Duodenal mucosa (tissue), 2 donors: ENCODE results near the gene DUSP1.

ENCODE experiments used
- H3K27ac ChIP-seq: one replicate; pipeline ENCODE4 v1.7.0; 2013; ENCODE audit warnings: low read depth, low read length
- H3K27me3 ChIP-seq, 2 donors: one replicate each; pipeline ENCODE4 v1.7.0; 2013; ENCODE audit warnings: low read length in 2 of 2, control low read depth in 1 of 2; ENCODE audit not compliant: insufficient read depth in 2 of 2, control insufficient read depth in 1 of 2
- H3K36me3 ChIP-seq, 2 donors: one replicate each; pipeline ENCODE4 v1.7.0; 2013; ENCODE audit warnings: low read length in 2 of 2, control low read depth in 1 of 2; ENCODE audit not compliant: insufficient read depth in 2 of 2, control insufficient read depth in 1 of 2
- H3K4me1 ChIP-seq, 2 donors: one replicate each; pipeline ENCODE4 v1.7.0; 2013; ENCODE audit warnings: low read length in 2 of 2, control low read depth in 1 of 2; ENCODE audit not compliant: insufficient read depth in 2 of 2, control insufficient read depth in 1 of 2
- H3K4me3 ChIP-seq, 2 donors: one replicate each; pipeline ENCODE4 v1.7.0; 2013; ENCODE audit warnings: low read length in 2 of 2, low read depth in 1 of 2
- H3K9ac ChIP-seq, 2 donors: one replicate each; pipeline ENCODE4 v1.7.0; 2013; ENCODE audit warnings: low read length in 2 of 2, low read depth in 1 of 2
- H3K9me3 ChIP-seq, 2 donors: one replicate each; pipeline ENCODE4 v1.7.0; 2013; ENCODE audit warnings: low read length in 2 of 2, control low read depth in 1 of 2; ENCODE audit not compliant: control insufficient read depth in 1 of 2

DUSP1 gene

DNA sequence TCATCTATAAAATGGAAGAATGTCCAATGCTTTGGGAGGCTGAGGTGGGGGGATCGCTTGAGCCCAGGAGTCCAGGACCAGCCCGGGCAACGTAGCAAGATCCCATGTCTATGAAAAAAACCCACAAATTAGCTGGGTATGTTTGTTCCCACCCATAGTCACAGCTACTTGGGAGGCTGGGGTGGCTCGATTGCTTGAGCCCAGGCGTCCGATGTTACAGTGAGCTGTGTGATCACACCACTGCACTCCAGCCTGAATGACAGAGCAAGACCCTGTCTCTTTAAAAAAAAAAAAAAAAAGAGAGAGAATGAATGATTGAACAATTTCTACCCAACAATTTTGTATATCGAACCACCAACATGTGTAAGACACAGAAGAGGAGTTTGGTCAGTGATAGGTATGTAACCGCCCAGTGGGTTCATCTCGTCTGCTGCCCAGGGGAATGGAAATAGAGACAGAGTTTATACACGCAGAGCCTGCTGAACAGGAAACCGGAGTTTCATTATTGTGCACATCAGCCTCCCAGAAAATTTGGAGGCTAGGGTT lies 36.8 kb upstream of the DUSP1 start:
- no peaks in the 10 kb centered on the region for H3K36me3 ChIP-seq
- peak overlapping the region; percentile 71 to 77 for H3K9ac ChIP-seq
- peaks cover 5 to 6% of the 10 kb centered on the region in 2 donors for H3K4me1 ChIP-seq
- H3K27ac ChIP-seq, result peak overlapping the region; percentile 70
- peaks cover 0 to 4% of the 10 kb centered on the region in 2 donors for H3K9me3 ChIP-seq
- H3K27me3 ChIP-seq, result no peaks in the 10 kb centered on the region
- peak overlapping the region; percentile 50 to 61 for H3K4me3 ChIP-seq

DNA sequence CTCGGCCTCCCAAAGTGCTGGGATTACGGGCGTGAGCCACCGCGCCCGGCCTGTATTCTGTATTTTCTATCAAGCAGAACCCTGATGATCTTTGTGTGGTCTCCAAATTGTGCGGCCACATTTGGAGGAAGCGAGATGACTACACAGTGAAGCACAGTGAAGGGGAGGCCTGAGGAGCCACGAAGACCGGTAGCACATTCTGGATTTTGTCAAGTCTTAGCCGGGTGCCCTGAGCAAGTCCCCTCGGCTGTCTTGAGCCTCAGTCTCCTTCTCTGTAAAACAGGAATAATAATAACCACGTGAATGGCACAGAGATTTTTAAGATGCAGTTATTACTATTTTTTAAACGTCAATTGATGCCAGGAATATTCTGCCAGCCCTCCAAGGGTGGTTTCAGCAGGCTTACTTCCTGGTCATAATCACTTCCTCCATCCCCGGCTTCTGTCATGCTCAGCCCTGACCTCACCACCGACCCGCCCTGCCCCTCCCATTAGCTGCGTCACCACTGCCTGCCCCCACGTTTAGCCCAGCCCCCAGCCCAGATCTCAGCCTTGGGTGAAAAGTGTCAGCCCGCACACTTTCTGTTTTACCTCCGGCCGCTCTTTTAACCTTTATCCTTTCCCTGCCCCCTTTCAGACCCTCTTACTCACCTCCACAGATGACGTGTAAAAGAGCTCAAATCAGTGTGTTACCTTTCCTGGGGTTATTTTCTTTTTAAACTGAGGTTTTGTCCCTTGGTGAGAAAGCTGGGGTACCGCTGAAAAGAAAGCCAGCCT lies 36.1 kb upstream of the DUSP1 start:
- Histone ChIP-seq H3K27me3 (no peaks in the 10 kb centered on the region), H3K4me3 (peak overlapping the region; percentile 50 to 61), H3K36me3 (no peaks in the 10 kb centered on the region), H3K9me3 (peaks cover 0 to 4% of the 10 kb centered on the region in 2 donors), H3K4me1 (peaks cover 5 to 6% of the 10 kb centered on the region in 2 donors), H3K9ac (peak overlapping the region; percentile 71 to 77), H3K27ac (peak overlapping the region; percentile 70)

DNA sequence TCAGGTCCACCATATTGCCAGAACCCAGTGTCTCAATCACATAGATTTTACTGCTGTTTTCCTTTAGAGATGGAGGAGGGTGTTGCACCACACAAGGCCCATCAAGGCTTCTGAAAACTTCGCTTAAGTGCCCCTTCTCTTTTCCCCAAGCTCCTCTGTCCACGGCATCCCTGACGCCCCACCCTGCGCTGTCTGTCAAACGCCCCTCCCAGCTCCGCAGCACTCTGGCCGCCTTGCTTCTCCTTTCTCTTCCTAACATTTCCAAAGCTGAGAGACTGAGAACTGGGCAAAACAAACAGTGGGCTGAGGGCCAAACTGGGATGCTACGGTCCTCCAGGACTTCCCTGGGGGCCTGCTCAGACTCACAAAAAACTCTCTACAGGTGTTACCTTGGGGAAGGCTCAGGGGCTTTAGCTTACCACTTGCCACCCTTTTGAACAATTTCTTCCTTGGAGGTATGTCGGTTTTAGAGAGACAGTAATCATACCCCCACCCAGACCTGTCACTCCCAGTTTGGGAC lies 34.8 kb upstream of the DUSP1 start:
- Histone ChIP-seq H3K4me3 (no peak overlapping the region), H3K27ac (no peak overlapping the region), H3K9ac (no peak overlapping the region)

DNA sequence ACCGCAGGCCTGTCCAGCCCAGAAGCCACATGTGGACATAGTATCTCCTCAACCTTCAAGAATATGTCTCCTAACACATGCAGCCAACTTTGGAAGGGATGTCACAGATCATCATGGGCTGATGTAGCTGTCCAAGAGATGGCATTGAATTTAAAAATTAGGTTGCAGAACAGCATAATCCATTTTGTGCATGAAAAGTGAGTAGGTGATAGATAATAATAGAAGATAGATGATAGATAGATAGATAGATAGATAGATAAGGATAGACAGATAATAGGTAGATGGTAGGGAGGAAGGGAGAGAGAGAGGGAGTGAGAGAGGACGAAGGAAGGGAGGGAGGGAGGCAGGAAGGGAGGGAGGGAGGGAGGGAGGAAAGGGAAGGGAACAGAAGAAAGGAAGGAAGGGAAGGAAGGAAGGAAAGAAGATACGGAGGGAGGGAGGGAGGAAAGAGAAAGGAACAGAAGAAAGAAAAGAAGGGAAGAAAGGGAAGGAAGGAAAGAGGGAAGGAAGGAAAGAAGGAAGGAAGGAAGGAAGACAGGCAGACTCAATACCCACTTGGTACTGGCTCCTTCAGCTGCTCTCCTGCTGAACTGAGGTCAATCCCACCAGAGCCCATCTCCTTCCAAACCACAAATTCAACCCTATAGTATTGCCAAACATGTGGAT lies 34.2 kb upstream of the DUSP1 start:
- Histone ChIP-seq H3K27ac (no peak overlapping the region), H3K36me3 (no peaks in the 10 kb centered on the region), H3K4me1 (peaks cover 5 to 6% of the 10 kb centered on the region in 2 donors), H3K27me3 (no peaks in the 10 kb centered on the region), H3K4me3 (no peak overlapping the region), H3K9ac (no peak overlapping the region), H3K9me3 (peaks cover 0 to 4% of the 10 kb centered on the region in 2 donors)

More for the DNA sequence above, 34.8 kb upstream of the DUSP1 start:
- peaks cover 5 to 6% of the 10 kb centered on the region in 2 donors for H3K4me1 ChIP-seq
- H3K27me3 ChIP-seq, result no peaks in the 10 kb centered on the region
- H3K36me3 ChIP-seq, result no peaks in the 10 kb centered on the region
- peaks cover 0 to 4% of the 10 kb centered on the region in 2 donors for H3K9me3 ChIP-seq

DNA sequence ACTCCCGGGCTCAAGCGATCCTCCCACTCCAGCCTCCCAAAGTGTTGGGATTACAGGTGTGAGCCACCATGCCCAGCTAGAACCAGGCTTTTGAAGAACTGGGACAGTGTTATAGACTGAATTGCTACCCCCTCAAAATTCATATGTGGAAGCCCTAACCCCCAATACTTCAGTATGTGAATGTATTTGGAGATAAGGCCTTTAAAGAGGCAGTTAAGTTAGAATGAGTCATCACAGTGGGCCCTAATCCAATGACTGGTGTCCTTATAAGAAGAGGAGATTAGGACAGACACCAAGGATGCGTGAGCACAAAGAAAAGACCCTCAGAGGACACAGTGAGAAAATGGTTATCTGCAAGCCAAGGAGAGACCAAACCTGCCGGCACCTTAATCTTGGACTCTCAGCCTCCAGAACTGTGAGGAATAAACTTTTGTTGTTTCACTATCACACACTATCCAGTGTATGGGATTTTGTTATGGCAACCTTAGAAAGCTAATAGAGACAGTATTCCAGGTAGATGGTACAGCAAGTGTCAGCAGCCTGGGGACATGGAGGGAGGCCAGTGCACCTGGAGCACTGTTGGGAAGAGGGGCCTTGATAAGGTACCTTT lies 31.7 kb upstream of the DUSP1 start:
- H3K36me3 ChIP-seq, result no peaks in the 10 kb centered on the region
- no peaks in the 10 kb centered on the region for H3K9me3 ChIP-seq
- no peak overlapping the region for H3K9ac ChIP-seq
- no peaks in the 10 kb centered on the region for H3K27me3 ChIP-seq
- H3K4me3 ChIP-seq, result no peak overlapping the region
- peaks cover 8 to 24% of the 10 kb centered on the region in 2 donors for H3K4me1 ChIP-seq
- H3K27ac ChIP-seq, result no peak overlapping the region

DNA sequence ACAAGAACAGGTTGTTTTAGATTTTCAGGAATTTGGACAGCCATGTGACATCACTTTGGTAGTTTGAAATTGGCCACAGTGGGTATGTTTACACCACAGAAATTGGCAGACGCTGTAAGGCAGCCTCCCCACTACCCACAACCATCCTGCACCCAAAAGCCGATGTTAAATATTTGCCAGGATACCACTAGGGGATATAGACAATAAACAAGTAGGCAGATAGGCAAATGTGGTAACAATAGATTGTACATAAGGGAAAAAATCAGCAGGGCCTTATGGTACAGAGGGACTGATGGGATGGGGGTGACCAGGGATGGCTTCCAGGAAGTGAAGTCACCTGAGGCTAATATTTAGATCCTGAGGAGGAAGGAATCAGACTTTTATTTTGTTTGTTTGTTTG lies 31.1 kb upstream of the DUSP1 start:
- H3K36me3 ChIP-seq, result no peaks in the 10 kb centered on the region
- peaks cover 9 to 24% of the 10 kb centered on the region in 2 donors for H3K4me1 ChIP-seq
- no peak overlapping the region for H3K4me3 ChIP-seq
- H3K27me3 ChIP-seq, result no peaks in the 10 kb centered on the region
- no peak overlapping the region for H3K27ac ChIP-seq
- no peaks in the 10 kb centered on the region for H3K9me3 ChIP-seq
- no peak overlapping the region for H3K9ac ChIP-seq

DNA sequence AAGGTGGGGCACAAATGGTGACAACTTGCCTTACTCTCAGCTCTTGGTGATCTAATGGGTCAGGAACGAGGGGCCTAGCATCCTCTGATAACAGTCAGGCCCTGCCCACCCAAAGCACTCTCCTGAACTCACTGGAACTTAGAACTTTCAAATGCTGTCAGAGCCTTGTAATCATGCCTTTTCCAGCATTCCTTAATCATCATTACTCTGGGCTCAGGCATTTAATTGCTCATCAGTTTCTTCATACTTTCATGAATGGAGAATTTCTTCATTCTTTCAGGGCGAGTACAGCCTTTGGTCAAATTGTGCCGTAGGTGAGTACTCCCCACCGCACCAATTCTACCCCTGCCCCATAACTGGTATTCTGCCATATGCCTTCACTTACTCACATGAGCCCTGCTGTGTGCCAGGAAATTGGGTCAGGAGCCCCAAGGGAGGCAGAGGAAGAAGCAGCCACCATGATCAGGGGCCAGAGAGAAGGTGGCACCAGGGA lies 30.2 kb upstream of the DUSP1 start:
- Histone ChIP-seq H3K27me3 (no peaks in the 10 kb centered on the region), H3K9ac (no peak overlapping the region), H3K27ac (no peak overlapping the region), H3K36me3 (no peaks in the 10 kb centered on the region), H3K4me3 (no peak overlapping the region), H3K9me3 (no peaks in the 10 kb centered on the region), H3K4me1 (peaks cover 6 to 22% of the 10 kb centered on the region in 2 donors)

DNA sequence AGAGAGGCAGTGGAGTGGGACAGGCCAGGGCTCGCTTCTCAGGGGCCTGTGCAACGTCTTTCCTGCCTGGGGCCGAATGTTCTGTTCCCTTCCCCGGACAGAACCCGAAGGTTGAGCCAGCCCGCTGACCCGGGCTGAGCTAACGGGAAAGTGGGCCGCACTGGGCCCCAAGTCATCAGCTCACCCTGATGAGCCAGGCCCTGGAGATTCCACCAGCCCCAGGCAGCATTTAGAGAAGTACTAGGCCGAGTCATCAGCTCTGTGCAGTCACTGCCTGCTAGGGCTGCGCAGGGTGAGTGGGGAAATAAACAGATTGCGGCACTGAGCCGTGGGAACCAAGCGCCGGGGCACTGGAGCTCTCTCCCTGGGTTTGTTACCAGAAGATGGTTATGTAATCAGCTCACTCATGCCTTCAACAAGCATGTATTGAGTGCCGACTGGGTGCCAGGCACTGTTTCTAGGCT lies 29.1 kb upstream of the DUSP1 start:
- peaks cover 6 to 22% of the 10 kb centered on the region in 2 donors for H3K4me1 ChIP-seq
- peak overlapping the region; percentile 46 for H3K27ac ChIP-seq
- no peaks in the 10 kb centered on the region for H3K36me3 ChIP-seq
- no peaks in the 10 kb centered on the region for H3K9me3 ChIP-seq
- no peak overlapping the region for H3K9ac ChIP-seq
- H3K27me3 ChIP-seq, result no peaks in the 10 kb centered on the region
- H3K4me3 ChIP-seq, result no peak overlapping the region

DNA sequence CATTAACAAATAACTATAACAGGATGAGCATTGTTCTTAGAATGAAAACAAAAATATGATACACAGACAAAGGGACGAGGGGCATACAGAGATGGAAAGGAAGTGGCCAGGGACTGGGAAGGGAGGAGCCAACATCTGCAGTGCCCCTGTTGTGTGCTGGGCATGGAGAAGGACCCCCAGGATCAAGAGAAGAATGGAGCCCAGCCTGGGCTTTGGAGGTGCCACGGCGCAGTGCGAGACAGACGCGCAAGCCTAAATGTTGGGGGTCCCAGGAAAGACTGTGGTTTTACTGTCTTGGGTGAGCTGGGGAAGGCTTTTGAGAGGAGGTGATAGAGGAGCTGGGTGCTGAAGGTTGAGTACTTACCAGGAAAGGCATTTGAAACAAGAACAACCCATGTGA lies 28.4 kb upstream of the DUSP1 start:
- Histone ChIP-seq H3K4me3 (no peak overlapping the region), H3K36me3 (no peaks in the 10 kb centered on the region), H3K27ac (peak overlapping the region; percentile 13), H3K4me1 (peaks cover 8 to 22% of the 10 kb centered on the region in 2 donors), H3K27me3 (no peaks in the 10 kb centered on the region), H3K9ac (no peak overlapping the region), H3K9me3 (no peaks in the 10 kb centered on the region)
